Measurements from ENCODE around the gene CDIP1.

DNA sequence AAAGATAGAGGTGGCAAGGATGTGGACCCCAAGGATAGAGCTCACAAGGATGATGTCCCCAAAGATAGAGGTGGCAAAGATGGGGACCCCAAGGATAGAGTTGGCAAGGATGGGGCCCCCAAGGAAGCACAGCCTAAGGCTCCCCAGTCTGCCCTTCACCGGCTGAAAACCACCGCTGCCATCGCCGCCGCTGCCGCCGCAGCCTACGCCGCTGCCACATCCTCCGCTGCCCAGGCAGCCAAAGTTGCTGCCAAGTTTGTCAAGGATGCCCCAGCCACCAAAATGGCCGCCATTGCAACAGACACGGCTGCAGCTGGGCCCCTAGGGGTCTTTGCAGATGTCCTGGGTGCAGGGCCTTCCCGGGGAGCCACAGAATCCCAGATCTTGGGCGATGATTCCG, 37.4 kb upstream of the CDIP1 start:
- TF ChIP-seq, protein P1, sequence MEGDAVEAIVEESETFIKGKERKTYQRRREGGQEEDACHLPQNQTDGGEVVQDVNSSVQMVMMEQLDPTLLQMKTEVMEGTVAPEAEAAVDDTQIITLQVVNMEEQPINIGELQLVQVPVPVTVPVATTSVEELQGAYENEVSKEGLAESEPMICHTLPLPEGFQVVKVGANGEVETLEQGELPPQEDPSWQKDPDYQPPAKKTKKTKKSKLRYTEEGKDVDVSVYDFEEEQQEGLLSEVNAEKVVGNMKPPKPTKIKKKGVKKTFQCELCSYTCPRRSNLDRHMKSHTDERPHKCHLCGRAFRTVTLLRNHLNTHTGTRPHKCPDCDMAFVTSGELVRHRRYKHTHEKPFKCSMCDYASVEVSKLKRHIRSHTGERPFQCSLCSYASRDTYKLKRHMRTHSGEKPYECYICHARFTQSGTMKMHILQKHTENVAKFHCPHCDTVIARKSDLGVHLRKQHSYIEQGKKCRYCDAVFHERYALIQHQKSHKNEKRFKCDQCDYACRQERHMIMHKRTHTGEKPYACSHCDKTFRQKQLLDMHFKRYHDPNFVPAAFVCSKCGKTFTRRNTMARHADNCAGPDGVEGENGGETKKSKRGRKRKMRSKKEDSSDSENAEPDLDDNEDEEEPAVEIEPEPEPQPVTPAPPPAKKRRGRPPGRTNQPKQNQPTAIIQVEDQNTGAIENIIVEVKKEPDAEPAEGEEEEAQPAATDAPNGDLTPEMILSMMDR (IDR thresholded peaks at IDR 0.05) = no peak
- TF ChIP-seq POLR2AphosphoS5 (IDR thresholded peaks at IDR 0.05) = no peak
- no peak for TF ChIP-seq POLR2A (IDR thresholded peaks at IDR 0.05)

All from upper lobe of left lung (tissue), 4 donors.